K562 (cell line): ENCODE results near the gene BCAR3. TPM values are rescaled to one million over a fixed set of nuclear protein-coding genes. Genes with fewer than 3 reads are reported as not detected.

Source experiments
- ATAC-seq: fragments of 200-7000 bp; cut with Tn5 transposase; 3 replicates; pipeline ENCODE4 v1.9.1; 2020; ENCODE audit warnings: moderate library complexity
- BruUV-seq: library from RNA; stranded (reverse); fragments of 400-500 nt; replicated peaks from 2 replicates; lab custom pipeline; 2021; lab: Mats Ljungman, UMichigan
- CTCF ChIA-PET: fragments of 300-600 bp; formaldehyde crosslinking; extraction: SDS; loops from one replicate; lab custom pipeline; 2021; ENCODE audit warnings: low intra/inter-chr PET ratio; lab: Yijun Ruan, JAX
- POLR2A ChIA-PET: fragments of 300-600, 350-650 bp; sonication (Branson Sonifier 250); formaldehyde crosslinking; extraction: SDS; loops from one replicate; lab custom pipeline; 2021; ENCODE audit warnings: antibody characterized with exemption, inconsistent platforms; lab: Yijun Ruan, JAX
- DNase-seq, 4 experiments: peaks; one replicate each; pipeline versions ENCODE4 v3.0.0 to v3.0.0-alpha.2; 2011 to 2018; ENCODE audit warnings: low spot score in 3 of 4, mixed read lengths in 3 of 4; ENCODE audit errors: extremely low read depth in 1 of 4
- FAIRE-seq: peaks from 2 replicates; lab custom pipeline; 2011; peaks lifted over from hg19 to GRCh38; lab: Jason Lieb, UNC
- H2AFZ ChIP-seq: 2 replicates; pipeline ENCODE4 v1.6.0; 2011; ENCODE audit warnings: low read depth, low read length, control low read depth, inconsistent platforms
- H3K27ac ChIP-seq: fragments of 200-600 bp; 3 replicates; pipeline ENCODE4 v1.8.0; 2011; ENCODE audit warnings: low read depth, mild to moderate bottlenecking, control low read depth, inconsistent platforms, low read length, moderate library complexity, mixed read lengths; ENCODE audit errors: extremely low read depth
- H3K27me3 ChIP-seq, 2 experiments: fragments of 300-600 bp in 1 of 2; 2 replicates in 1 of 2; 3 replicates in 1 of 2; pipeline versions ENCODE4 v1.6.0 to v1.8.0; 2011; ENCODE audit warnings: inconsistent platforms in 2 of 2, low read length in 2 of 2, mild to moderate bottlenecking in 1 of 2, mixed read lengths in 1 of 2, moderate library complexity in 1 of 2; ENCODE audit not compliant: control insufficient read depth in 2 of 2, insufficient read depth in 2 of 2
- H3K36me3 ChIP-seq: fragments of 300-600 bp; 3 replicates; pipeline ENCODE4 v1.8.0; 2011; ENCODE audit warnings: mild to moderate bottlenecking, low read length, inconsistent platforms; ENCODE audit not compliant: control insufficient read depth, insufficient read depth
- H3K4me1 ChIP-seq, 2 experiments: fragments of 200-600 bp in 1 of 2; replicated peaks in 1 of 2; 2 replicates in 1 of 2; 3 replicates in 1 of 2; pipeline versions ENCODE4 v1.5.1 to v1.8.0; 2011; ENCODE audit warnings: inconsistent platforms in 2 of 2, low read length in 2 of 2, mild to moderate bottlenecking in 1 of 2, mixed read lengths in 1 of 2, moderate library complexity in 1 of 2; ENCODE audit not compliant: control insufficient read depth in 2 of 2, insufficient read depth in 2 of 2
- H3K4me2 ChIP-seq: 2 replicates; pipeline ENCODE4 v1.6.1; 2011; ENCODE audit warnings: low read length, control low read depth, inconsistent platforms, mixed read lengths; ENCODE audit not compliant: insufficient read depth
- H3K4me3 ChIP-seq: fragments of 200-600 bp; sonication (generic), shearing (Covaris generic); 2 replicates; pipeline ENCODE4 v1.5.1; 2016; ENCODE audit warnings: control low read depth, inconsistent platforms
- H3K79me2 ChIP-seq: fragments of 200-600 bp; 3 replicates; pipeline ENCODE4 v1.8.0; 2011; ENCODE audit warnings: low read length, inconsistent platforms; ENCODE audit not compliant: control insufficient read depth, insufficient read depth
- H3K9ac ChIP-seq, 2 experiments: 2 replicates each; pipeline versions ENCODE4 v1.6.0 to v1.6.1; 2011; ENCODE audit warnings: low read depth in 2 of 2, low read length in 2 of 2, control low read depth in 1 of 2, inconsistent platforms in 1 of 2, mild to moderate bottlenecking in 1 of 2, mixed read lengths in 1 of 2; ENCODE audit not compliant: insufficient read depth in 1 of 2
- H3K9me1 ChIP-seq: one replicate; pipeline ENCODE4 v1.6.0; 2011; ENCODE audit warnings: inconsistent platforms, mild to moderate bottlenecking, low read length, moderate library complexity; ENCODE audit not compliant: control insufficient read depth, insufficient read depth
- H3K9me3 ChIP-seq: replicated peaks from 2 replicates; pipeline ENCODE4 v1.5.1; 2011; ENCODE audit warnings: low read depth, low read length, inconsistent platforms; ENCODE audit not compliant: control insufficient read depth, insufficient read depth
- H4K20me1 ChIP-seq: replicated peaks from 2 replicates; pipeline ENCODE4 v1.6.1; 2011; ENCODE audit warnings: low read length, inconsistent platforms, mixed read lengths; ENCODE audit not compliant: control insufficient read depth, insufficient read depth
- EGR1 ChIP-seq: fragments of 450-650 bp; conservative IDR thresholded peaks from 2 replicates; pipeline ENCODE4 v1.6.1; 2017; ENCODE audit warnings: mild to moderate bottlenecking
- ESRRB ChIP-seq: fragments of 250-450 bp; sonication (Bioruptor Pico); IDR thresholded peaks from 2 replicates; pipeline ENCODE4 v1.5.0; 2020; ENCODE audit warnings: mild to moderate bottlenecking, moderate library complexity, borderline replicate concordance
- GATAD2A ChIP-seq: fragments of 450-650 bp; IDR thresholded peaks from 2 replicates; pipeline ENCODE4 v1.6.1; 2017
- HMGN3 ChIP-seq: IDR thresholded peaks from 2 replicates; pipeline ENCODE4 v1.6.1; 2011; ENCODE audit warnings: borderline replicate concordance, low read depth, mild to moderate bottlenecking, mixed read lengths, low read length; ENCODE audit not compliant: insufficient read length; ENCODE audit errors: extremely low read depth
- KLF13 ChIP-seq: fragments of 450-650 bp; IDR thresholded peaks from 2 replicates; pipeline ENCODE4 v1.6.1; 2016; ENCODE audit warnings: missing genetic modification characterization, low read depth, mild to moderate bottlenecking, missing compliant biosample characterization, moderate library complexity, borderline replicate concordance
- TEAD1 ChIP-seq, 2 experiments: fragments of 450-650 bp in 1 of 2; sonication (generic) in 1 of 2; formaldehyde crosslinking; IDR thresholded peaks; 2 replicates each; pipeline versions ENCODE4 v1.4.0 to v1.8.0; 2020 to 2022; ENCODE audit warnings: mild to moderate bottlenecking in 2 of 2, missing genetic modification reagents in 1 of 2
- TRIM24 ChIP-seq, 2 experiments: fragments of 450-650 bp; IDR thresholded peaks; 2 replicates each; pipeline ENCODE4 v1.6.1; 2016
- ZNF133 ChIP-seq: fragments of 250-450 bp; sonication (Bioruptor Pico); IDR thresholded peaks from 2 replicates; pipeline ENCODE4 v1.4.0; 2020; ENCODE audit warnings: mild to moderate bottlenecking
- ZNF174 ChIP-seq: fragments of 250-450 bp; sonication (Bioruptor Pico); IDR thresholded peaks from 2 replicates; pipeline ENCODE4 v1.4.0; 2020; ENCODE audit warnings: mild to moderate bottlenecking
- ZNF445 ChIP-seq: fragments of 250-450 bp; sonication (Bioruptor Pico); IDR thresholded peaks from 2 replicates; pipeline ENCODE4 v1.4.0; 2020; ENCODE audit warnings: low read depth, mild to moderate bottlenecking, moderate library complexity
- WGBS: fragments of 100-300 bp; shearing (Covaris generic); methylation state at CpG from one replicate; pipeline ENCODE4 v1.1.6; 2016; ENCODE audit warnings: low coverage, mixed read lengths; ENCODE audit not compliant: insufficient coverage; ENCODE audit errors: missing lambda C conversion rate; 5-methylcytosine and 5-hydroxymethylcytosine counted together
- in situ Hi-C: fragments of 300-500 bp; cut with MboI; formaldehyde crosslinking; loops from 4 replicates; pipeline ENCODE4 v1.15.0; 2018; ENCODE audit warnings: inconsistent platforms, mixed read lengths
- intact Hi-C: fragments of 100-400 bp; cut with micrococcal nuclease; formaldehyde crosslinking; loops from 2 replicates; pipeline ENCODE4 v1.14.2; 2022
- polyA plus RNA-seq, 8 experiments: library from polyadenylated mRNA; depleted of rRNA in 4 of 8; stranded (reverse) in 5 of 8; unstranded in 3 of 8; fragments of >200 nt; fragmentation: Nextera tagmentation in 2 of 8; fragmentation: Illumina TruSeq in 1 of 8; extraction: Ambion mirVana in 2 of 8; extraction: Trizol in 1 of 8; gene quantifications; 2 replicates each; pipeline versions ENCODE4 v1.2.1 to v1.2.3, GENCODE V29; 2011 to 2014; ENCODE audit warnings: inconsistent platforms in 1 of 8, missing spikeins in 1 of 8
- total RNA-seq, 7 experiments: library from RNA; depleted of rRNA in 6 of 7; stranded (reverse); fragments of >200 nt in 6 of 7; fragmentation: Illumina TruSeq in 2 of 7; extraction: Trizol in 2 of 7; gene quantifications; 2 replicates each; pipeline versions ENCODE4 v1.2.1 to v1.2.3, GENCODE V29; 2011 to 2021; ENCODE audit warnings: low replicate concordance in 1 of 7
- TF ChIP-seq, protein P1 (sequence below): fragments of 450-650 bp; formaldehyde crosslinking; conservative IDR thresholded peaks from 2 replicates; pipeline ENCODE4 v1.4.0; 2022; ENCODE audit warnings: mild to moderate bottlenecking, missing genetic modification characterization

BCAR3 gene
- total and polyA plus RNA-seq, 9 of the 15 experiments (the other 6 are each of a cell fraction or from before 2014, with no cell fraction given), result 1.8 to 6.3 (median 3.8) TPM

GRCh38 chr1:93617670-93618499, 63.8 kb downstream of the BCAR3 start:
- TF ChIP-seq ZNF174 (CRISPR knock-in tag) (no peak), GATAD2A (no peak), KLF13 (tag) (no peak), ESRRB (CRISPR knock-in tag) (no peak), ZNF445 (no peak), HMGN3 (no peak), TRIM24 (IDR thresholded peaks at IDR 0.05) (no peak), TEAD1 (CRISPR knock-in tag; IDR thresholded peaks at IDR 0.05) (no peak), ZNF133 (no peak), EGR1 (no peak)
- TF ChIP-seq, protein P1, sequence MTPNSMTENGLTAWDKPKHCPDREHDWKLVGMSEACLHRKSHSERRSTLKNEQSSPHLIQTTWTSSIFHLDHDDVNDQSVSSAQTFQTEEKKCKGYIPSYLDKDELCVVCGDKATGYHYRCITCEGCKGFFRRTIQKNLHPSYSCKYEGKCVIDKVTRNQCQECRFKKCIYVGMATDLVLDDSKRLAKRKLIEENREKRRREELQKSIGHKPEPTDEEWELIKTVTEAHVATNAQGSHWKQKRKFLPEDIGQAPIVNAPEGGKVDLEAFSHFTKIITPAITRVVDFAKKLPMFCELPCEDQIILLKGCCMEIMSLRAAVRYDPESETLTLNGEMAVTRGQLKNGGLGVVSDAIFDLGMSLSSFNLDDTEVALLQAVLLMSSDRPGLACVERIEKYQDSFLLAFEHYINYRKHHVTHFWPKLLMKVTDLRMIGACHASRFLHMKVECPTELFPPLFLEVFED (CRISPR knock-in tag), result no peak
- TF ChIP-seq, all 486 proteins: peak for 0
- ATAC-seq (no peak), FAIRE-seq (no peak), DNase-seq (no peak)
- peak overlapping the region; percentile 33; the same call in 1 of the 2 replicates for H2AFZ ChIP-seq
- H3K36me3 ChIP-seq, result no peaks in the 10 kb centered on the region
- H3K79me2 ChIP-seq, result no peaks in the 10 kb centered on the region
- WGBS, result 60% methylated on average over 10 of the region's 10 CpGs
- POLR2A ChIA-PET, result interaction anchor here (0.6 kb wide), 1 partner anchor 228 kb away, joined by 3 read pairs; no protein-coding TSS in a partner anchor
- intact Hi-C loops, result loop anchor here (2.0 kb wide), 1 partner anchor 179 kb away; no protein-coding TSS in a partner anchor
- no peak overlapping the region; a peak in 1 of 4 replicates for H3K9ac ChIP-seq
- peaks cover 0 to 6% of the 10 kb centered on the region in 2 experiments; a peak in 3 of 5 replicates for H3K4me1 ChIP-seq
- no peak overlapping the region for H3K4me3 ChIP-seq
- H3K9me3 ChIP-seq, result no peaks in the 10 kb centered on the region
- H4K20me1 ChIP-seq, result no peaks in the 10 kb centered on the region
- no TSS peak for BruUV-seq
- in situ Hi-C loops, result loop anchor here (5.0 kb wide), 1 partner anchor 171 kb away; the partner anchor contains the start of gene FNBP1L
- no peak overlapping the region for H3K27ac ChIP-seq
- no peak overlapping the region for H3K4me2 ChIP-seq
- CTCF ChIA-PET, result interaction anchor here (1.3 kb wide), 1 partner anchor 180 kb away, joined by 3 read pairs; no protein-coding TSS in a partner anchor
- no peaks in the 10 kb centered on the region for H3K27me3 ChIP-seq
- H3K9me1 ChIP-seq, result no peaks in the 10 kb centered on the region
